Osteoblast (primary cell): ENCODE results near the gene CD101. TPM values are rescaled to one million over a fixed set of nuclear protein-coding genes. Genes with fewer than 3 reads are reported as not detected.

Experiments
- DNase-seq: peaks from one replicate; pipeline ENCODE4 v3.0.0; 2011; ENCODE audit warnings: low spot score, mixed read lengths; ENCODE audit not compliant: insufficient read length; ENCODE audit errors: missing footprints
- H2AFZ ChIP-seq: 2 replicates; pipeline ENCODE4 v1.6.0; 2011; ENCODE audit warnings: mild to moderate bottlenecking, low read length
- H3K27ac ChIP-seq: 2 replicates; pipeline ENCODE4 v1.5.1; 2011; ENCODE audit warnings: mild to moderate bottlenecking, low read depth, low read length, moderate library complexity
- H3K27me3 ChIP-seq: 2 replicates; pipeline ENCODE4 v1.6.0; 2012; ENCODE audit warnings: mild to moderate bottlenecking, control low read depth, inconsistent platforms, low read length, moderate library complexity; ENCODE audit not compliant: insufficient read depth
- H3K36me3 ChIP-seq: 2 replicates; pipeline ENCODE4 v1.5.1; 2011; ENCODE audit warnings: mild to moderate bottlenecking, low read length, control low read depth, moderate library complexity; ENCODE audit not compliant: insufficient read depth
- H3K4me1 ChIP-seq: 2 replicates; pipeline ENCODE4 v1.5.1; 2011; ENCODE audit warnings: mild to moderate bottlenecking, low read length, control low read depth, moderate library complexity; ENCODE audit not compliant: insufficient read depth
- H3K4me2 ChIP-seq: 2 replicates; pipeline ENCODE4 v1.6.0; 2011; ENCODE audit warnings: mild to moderate bottlenecking, low read length; ENCODE audit not compliant: insufficient read depth
- H3K4me3 ChIP-seq: fragments of 200-600 bp; sonication (generic); 3 replicates; pipeline ENCODE4 v1.5.1; 2012; ENCODE audit warnings: mild to moderate bottlenecking, low read length, inconsistent platforms; ENCODE audit not compliant: insufficient read depth
- H3K79me2 ChIP-seq: 2 replicates; pipeline ENCODE4 v1.6.0; 2012; ENCODE audit warnings: mild to moderate bottlenecking, low read length, control low read depth, inconsistent platforms; ENCODE audit not compliant: insufficient read depth
- H3K9me3 ChIP-seq: 2 replicates; pipeline ENCODE4 v1.5.1; 2011; ENCODE audit warnings: low read depth, low read length, control low read depth
- H4K20me1 ChIP-seq: 2 replicates; pipeline ENCODE4 v1.6.0; 2012; ENCODE audit warnings: mild to moderate bottlenecking, low read length, control low read depth; ENCODE audit not compliant: insufficient read depth
- CTCF ChIP-seq: IDR thresholded peaks from 2 replicates; pipeline ENCODE4 v1.5.1; 2011; ENCODE audit warnings: mild to moderate bottlenecking, low read depth, low read length, moderate library complexity; ENCODE audit errors: extremely low read depth
- total RNA-seq: library from RNA; depleted of rRNA; stranded (reverse); fragments of >200 nt; gene quantifications from 2 replicates; pipeline ENCODE4 v1.2.3, GENCODE V29; 2012

Gene CD101
- total RNA-seq, 1 donor: under 0.01 TPM

GRCh38 chr1:116997636-116998035, 3.9 kb upstream of the CD101 start:
- peaks cover 15% of the 10 kb centered on the region for H3K4me1 ChIP-seq
- no peaks in the 10 kb centered on the region for H3K27me3 ChIP-seq
- no peak for DNase-seq
- H3K36me3 ChIP-seq: no peaks in the 10 kb centered on the region
- TF ChIP-seq CTCF: no peak
- H2AFZ ChIP-seq: no peak overlapping the region
- H3K79me2 ChIP-seq: no peaks in the 10 kb centered on the region
- H3K27ac ChIP-seq: peak overlapping the region; percentile 18
- H3K4me2 ChIP-seq: no peak overlapping the region
- H3K4me3 ChIP-seq: no peak overlapping the region
- H4K20me1 ChIP-seq: no peaks in the 10 kb centered on the region
- no peaks in the 10 kb centered on the region for H3K9me3 ChIP-seq

DNA sequence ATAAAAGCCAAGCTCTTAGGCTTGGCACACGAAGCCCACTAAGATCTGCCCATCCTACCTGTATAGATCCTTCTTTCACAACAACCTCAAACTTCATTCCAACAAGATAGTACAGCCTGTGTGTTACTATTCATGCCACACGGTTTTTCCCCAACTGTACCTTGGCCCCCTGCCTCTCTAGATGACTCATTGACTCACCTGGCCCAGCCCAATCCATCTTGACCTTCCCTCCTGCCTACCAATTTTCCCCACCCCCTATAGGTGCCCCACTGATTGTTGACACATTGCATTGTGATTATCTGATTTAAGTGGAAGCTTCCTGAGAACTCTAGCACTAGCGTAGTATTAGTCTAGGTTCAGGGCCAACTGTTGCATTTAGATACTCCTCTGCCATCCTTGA, 2.0 kb upstream of the CD101 start:
- Histone ChIP-seq H3K27me3 (no peaks in the 10 kb centered on the region), H3K79me2 (no peaks in the 10 kb centered on the region), H3K4me2 (no peak overlapping the region), H3K9me3 (no peaks in the 10 kb centered on the region), H3K27ac (no peak overlapping the region), H4K20me1 (no peaks in the 10 kb centered on the region), H3K4me1 (peaks cover 15% of the 10 kb centered on the region), H3K4me3 (no peak overlapping the region), H3K36me3 (no peaks in the 10 kb centered on the region), H2AFZ (no peak overlapping the region)
- no peak for DNase-seq
- no peak for TF ChIP-seq CTCF

DNA sequence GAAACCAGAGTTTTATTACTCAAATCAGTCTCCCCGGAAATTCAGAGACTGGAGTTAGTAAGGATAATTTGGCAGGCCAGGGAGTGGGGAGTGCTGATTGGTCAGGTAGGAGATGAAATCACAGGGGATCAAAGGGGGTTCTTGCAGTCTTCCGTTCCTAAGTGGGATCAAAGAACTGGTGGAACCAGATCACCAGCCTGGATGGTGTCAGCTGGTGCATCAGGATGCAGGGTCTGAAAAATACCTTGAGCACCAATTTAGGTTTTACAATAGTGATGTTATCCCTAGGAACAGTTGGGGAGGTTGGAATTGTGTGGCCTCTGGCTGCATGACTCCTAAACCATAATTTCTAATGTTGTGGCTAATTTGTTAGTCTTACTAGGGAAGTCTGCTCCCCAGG, 1.4 kb upstream of the CD101 start:
- TF ChIP-seq CTCF: no peak
- no peak for DNase-seq

DNA sequence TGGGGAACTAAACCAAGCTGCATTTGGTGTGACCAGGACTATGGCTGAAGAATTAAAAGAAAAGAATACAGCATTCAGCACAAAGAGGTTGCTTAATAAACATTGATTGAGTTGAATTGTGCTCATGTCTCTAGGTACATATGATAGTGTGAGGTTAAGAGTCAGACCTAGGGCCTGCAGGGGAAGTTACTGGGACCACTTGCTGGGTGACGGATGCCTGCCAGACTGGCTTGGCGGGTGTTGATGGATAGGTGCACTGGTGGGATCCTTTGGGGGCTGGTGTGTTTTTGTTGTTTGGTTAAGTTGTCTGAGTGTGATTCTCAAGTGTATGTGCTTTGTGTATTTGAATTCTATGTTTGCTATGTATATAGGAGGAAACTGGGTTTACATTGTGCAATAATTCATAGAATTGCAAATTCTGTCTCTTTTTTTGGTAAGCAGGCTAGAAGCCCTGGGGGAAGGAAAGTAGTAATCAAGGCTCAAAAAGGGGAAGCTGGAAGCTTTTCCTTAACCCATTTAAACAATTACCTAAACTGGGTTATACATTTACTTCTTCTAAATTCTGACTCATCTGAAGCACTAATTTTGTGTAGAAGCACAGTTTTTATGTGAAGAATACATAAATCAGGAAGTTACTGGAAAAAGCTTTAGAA, 1.8 kb downstream of the CD101 start:
- no peak for DNase-seq
- no peaks in the 10 kb centered on the region for H3K9me3 ChIP-seq
- no peaks in the 10 kb centered on the region for H3K79me2 ChIP-seq
- H3K36me3 ChIP-seq: no peaks in the 10 kb centered on the region
- H3K27ac ChIP-seq: no peak overlapping the region
- H3K4me1 ChIP-seq: no peaks in the 10 kb centered on the region
- H4K20me1 ChIP-seq: no peaks in the 10 kb centered on the region
- no peak overlapping the region for H2AFZ ChIP-seq
- H3K4me3 ChIP-seq: no peak overlapping the region
- no peak overlapping the region for H3K4me2 ChIP-seq
- H3K27me3 ChIP-seq: no peaks in the 10 kb centered on the region
- no peak for TF ChIP-seq CTCF

More for the DNA sequence above, 1.4 kb upstream of the CD101 start:
- no peaks in the 10 kb centered on the region for H3K27me3 ChIP-seq
- H3K79me2 ChIP-seq: no peaks in the 10 kb centered on the region
- no peak overlapping the region for H2AFZ ChIP-seq
- peaks cover 15% of the 10 kb centered on the region for H3K4me1 ChIP-seq
- H3K4me2 ChIP-seq: no peak overlapping the region
- H3K27ac ChIP-seq: no peak overlapping the region
- no peak overlapping the region for H3K4me3 ChIP-seq
- H3K9me3 ChIP-seq: no peaks in the 10 kb centered on the region
- no peaks in the 10 kb centered on the region for H4K20me1 ChIP-seq
- no peaks in the 10 kb centered on the region for H3K36me3 ChIP-seq
